Fibroblast of the aortic adventitia (primary cell): Measurements from ENCODE around the gene PSTPIP2. TPM values are rescaled to one million over a fixed set of nuclear protein-coding genes. Genes with fewer than 3 reads are reported as not detected.
A peak's percentile ranks its signal among the peaks of the same experiment; 100 is the strongest.

Experiments
- DNase-seq: peaks from one replicate; pipeline ENCODE4 v3.0.0-alpha.2; 2010; ENCODE audit warnings: low read depth
- H3K4me3 ChIP-seq: 2 replicates; pipeline ENCODE4 v1.5.1; 2011; ENCODE audit warnings: low read depth, mild to moderate bottlenecking, control low read depth, low read length, moderate library complexity
- total RNA-seq: library from RNA; depleted of rRNA; stranded (reverse); fragments of >200 nt; gene quantifications from 2 replicates; pipeline ENCODE4 v1.2.3, GENCODE V29; 2012; ENCODE audit warnings: low replicate concordance
- TF ChIP-seq, protein P1 (sequence below): IDR thresholded peaks from 2 replicates; pipeline ENCODE4 v1.5.1; 2011; ENCODE audit warnings: mild to moderate bottlenecking, low read length, control low read depth, inconsistent platforms; ENCODE audit not compliant: insufficient read depth

Gene PSTPIP2, protein sequence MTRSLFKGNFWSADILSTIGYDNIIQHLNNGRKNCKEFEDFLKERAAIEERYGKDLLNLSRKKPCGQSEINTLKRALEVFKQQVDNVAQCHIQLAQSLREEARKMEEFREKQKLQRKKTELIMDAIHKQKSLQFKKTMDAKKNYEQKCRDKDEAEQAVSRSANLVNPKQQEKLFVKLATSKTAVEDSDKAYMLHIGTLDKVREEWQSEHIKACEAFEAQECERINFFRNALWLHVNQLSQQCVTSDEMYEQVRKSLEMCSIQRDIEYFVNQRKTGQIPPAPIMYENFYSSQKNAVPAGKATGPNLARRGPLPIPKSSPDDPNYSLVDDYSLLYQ
- total RNA-seq: 2.0 and 6.4 TPM in 2 replicates

DNA sequence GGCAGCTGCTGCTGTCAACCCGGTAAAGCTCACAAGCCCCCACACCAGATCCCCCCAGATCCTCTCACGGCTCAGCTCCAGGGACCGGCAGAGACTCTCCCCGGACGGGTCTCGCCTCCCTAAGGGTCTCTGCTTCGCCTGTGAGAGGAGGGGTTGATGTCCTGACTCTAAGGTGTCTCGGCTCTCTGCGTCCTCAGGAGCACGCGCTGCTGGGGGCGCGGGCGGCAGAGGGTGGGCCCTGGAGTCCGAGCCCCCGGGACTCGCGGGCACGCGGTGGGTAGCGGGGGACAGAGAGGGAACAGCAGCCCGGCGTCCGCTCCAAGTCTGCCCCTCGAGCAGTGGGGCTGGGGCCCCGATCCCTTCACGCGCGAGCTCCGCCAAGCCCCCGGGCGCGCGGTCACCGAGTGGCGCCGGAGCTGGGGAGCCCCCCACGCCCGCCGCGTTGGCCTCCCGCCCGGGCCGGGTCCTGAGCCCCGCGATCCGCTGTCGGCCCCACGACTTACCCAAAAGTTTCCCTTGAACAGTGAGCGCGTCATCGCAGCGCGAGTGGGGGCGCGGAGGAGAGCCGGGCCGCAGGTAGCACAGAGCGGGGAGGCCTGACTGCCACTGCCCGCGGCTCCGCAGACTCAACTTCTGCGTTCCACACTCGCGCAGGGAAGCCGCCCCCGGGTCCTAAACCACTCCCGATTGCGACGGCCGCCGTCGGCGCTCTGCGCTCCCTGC is at the start of gene PSTPIP2:
Gene PSTPIP2 (minus strand): TSS at position 608 of the 723 bp plus-strand sequence. CDS start 72 bp downstream, at position 536.
- H3K4me3 ChIP-seq: peak within 1 kb of the TSS; percentile 81
- DNase-seq: peak; percentile 57
- TF ChIP-seq, protein P1, sequence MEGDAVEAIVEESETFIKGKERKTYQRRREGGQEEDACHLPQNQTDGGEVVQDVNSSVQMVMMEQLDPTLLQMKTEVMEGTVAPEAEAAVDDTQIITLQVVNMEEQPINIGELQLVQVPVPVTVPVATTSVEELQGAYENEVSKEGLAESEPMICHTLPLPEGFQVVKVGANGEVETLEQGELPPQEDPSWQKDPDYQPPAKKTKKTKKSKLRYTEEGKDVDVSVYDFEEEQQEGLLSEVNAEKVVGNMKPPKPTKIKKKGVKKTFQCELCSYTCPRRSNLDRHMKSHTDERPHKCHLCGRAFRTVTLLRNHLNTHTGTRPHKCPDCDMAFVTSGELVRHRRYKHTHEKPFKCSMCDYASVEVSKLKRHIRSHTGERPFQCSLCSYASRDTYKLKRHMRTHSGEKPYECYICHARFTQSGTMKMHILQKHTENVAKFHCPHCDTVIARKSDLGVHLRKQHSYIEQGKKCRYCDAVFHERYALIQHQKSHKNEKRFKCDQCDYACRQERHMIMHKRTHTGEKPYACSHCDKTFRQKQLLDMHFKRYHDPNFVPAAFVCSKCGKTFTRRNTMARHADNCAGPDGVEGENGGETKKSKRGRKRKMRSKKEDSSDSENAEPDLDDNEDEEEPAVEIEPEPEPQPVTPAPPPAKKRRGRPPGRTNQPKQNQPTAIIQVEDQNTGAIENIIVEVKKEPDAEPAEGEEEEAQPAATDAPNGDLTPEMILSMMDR: no peak

DNA sequence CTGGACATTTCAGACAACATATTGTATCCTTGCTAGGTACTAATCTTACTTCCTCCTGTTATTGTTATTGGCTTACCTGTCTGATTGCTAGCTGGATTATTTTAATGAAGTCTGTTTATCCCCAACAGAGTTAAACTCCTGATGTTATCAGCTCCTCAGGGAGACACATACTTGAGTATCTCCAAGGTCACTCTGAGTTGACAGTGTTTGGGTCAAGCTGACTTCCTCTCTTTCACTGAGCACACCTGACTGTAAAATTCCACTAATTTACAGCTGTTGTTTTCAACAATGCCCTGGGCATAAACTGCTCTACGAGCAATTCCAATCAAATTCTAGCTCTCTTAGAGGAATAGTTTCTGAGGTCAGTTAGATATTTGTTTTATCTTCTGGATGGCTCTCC is 41.7 kb upstream of the PSTPIP2 start:
- TF ChIP-seq, protein P1: no peak
- H3K4me3 ChIP-seq: no peak overlapping the region
- DNase-seq: no peak

DNA sequence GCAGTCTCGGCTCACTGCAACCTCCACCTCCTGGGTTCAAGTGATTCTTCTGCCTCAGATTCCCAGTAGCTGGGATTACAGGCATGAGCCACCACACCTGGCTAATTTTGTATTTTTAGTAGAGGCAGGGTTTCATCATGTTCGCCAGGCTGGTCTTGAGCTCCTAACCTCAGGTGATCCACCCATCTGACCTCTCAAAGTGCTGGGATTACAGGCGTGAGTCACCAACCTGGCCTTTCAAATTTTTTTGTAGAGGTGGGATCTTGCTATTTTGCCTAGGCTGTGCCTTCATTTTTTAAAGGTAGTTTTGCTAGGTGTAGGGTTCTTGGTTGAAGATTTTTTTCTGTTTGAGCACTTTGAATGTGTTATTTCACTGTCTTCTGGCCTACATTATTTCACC is 38.3 kb upstream of the PSTPIP2 start:
- no peak for DNase-seq
- TF ChIP-seq, protein P1: no peak
- H3K4me3 ChIP-seq: no peak overlapping the region

DNA sequence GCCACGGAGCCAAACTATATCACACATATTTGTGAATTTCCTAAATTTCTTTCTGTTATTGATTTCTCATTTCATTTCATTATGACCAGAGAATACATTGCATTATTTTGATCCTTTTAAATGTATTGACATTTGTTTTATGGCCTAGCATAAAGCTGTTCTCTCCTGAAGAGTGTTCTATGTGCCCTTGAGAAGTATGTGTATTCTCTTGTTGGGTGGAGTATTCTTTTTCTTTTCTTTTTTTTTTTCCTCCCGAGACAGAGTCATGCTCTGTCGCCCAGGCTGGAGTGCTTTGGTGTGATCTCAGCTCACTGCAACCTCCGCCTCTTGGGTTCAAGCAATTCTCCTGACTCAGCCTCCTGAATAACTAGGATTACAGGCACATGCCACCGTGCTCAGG is 37.3 kb upstream of the PSTPIP2 start:
- no peak overlapping the region for H3K4me3 ChIP-seq
- DNase-seq: no peak
- TF ChIP-seq, protein P1: no peak

DNA sequence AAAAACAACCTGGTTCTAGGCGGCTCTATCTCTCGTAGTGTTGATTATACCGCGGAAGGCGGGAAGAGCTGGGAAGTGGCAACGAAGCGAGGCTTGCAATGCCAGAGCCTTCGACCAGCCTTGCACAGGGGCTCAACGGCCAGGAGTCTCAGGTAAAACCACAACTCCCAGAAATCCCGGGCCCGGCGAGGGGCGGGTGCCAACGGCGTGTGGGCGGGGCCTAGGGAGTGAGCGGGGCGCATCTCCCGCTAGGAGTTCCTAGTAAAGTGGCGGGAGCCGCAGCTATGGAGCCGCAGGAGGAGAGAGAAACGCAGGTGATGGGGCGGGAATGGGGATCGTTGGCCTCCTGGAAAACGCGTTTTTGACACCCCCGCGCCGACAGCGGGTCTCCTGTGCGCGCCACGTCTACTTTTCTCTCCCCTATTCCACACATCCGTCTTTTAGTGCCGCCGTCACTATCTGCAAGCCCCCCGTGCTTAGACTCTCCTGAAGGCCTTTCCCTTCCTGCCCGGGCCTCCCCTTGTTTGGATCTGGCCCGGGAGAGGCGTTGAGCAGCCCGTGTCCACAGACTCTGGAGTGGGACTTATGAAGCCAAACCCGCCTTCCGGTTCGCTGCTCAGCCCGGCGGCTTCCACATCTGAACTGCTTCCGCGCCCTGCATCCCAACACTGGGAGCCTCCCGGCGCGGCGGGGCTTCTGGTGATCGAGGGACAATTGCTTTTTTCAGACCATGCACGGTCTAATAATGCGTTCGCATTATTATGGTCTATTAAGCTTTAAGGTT is 32.3 kb upstream of the PSTPIP2 start, which contains the start of gene HAUS1:
Gene HAUS1 (plus strand): TSS at position 258 of the 784 bp plus-strand sequence. CDS start 27 bp downstream, at position 285.
- TF ChIP-seq, protein P1: no peak
- H3K4me3 ChIP-seq: peak within 1 kb of the TSS; percentile 90
- DNase-seq: peak; percentile 70

DNA sequence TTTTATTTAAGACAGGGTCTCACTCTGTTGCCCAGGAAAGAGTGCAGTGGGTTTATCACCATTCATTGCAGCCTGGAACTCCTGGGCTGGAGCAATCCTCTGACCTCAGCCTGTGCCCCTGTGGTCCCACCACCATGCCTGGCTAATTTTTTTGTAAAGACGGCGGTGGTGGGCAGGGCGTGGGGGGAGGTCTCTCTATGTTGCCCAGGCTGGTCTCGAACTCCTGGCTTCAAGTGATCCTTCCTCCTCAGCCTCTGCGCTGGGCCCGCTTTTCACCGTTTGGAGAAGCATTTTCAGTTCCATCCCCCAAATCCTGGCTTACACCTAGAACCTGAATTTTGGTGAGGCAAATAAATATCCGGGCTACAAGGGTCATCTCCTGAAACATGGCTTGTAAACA is 27.4 kb upstream of the PSTPIP2 start:
- no peak overlapping the region for H3K4me3 ChIP-seq
- TF ChIP-seq, protein P1: no peak
- no peak for DNase-seq
